ES-I3 (cell line): ENCODE results near the gene CD48.

Experiments
- H3K36me3 ChIP-seq: 2 replicates; pipeline ENCODE4 v1.6.1; 2013; ENCODE audit warnings: mild to moderate bottlenecking, low read length, control low read depth, moderate library complexity; ENCODE audit not compliant: insufficient read depth
- H3K4me1 ChIP-seq: 2 replicates; pipeline ENCODE4 v1.6.1; 2013; ENCODE audit warnings: mild to moderate bottlenecking, control low read depth, low read length; ENCODE audit not compliant: insufficient read depth
- H3K9ac ChIP-seq: 2 replicates; pipeline ENCODE4 v1.6.1; 2013; ENCODE audit warnings: low read depth, mild to moderate bottlenecking, low read length, moderate library complexity
- H3K9me3 ChIP-seq: 2 replicates; pipeline ENCODE4 v1.6.1; 2013; ENCODE audit warnings: mild to moderate bottlenecking, low read length, moderate library complexity; ENCODE audit not compliant: control insufficient read depth, insufficient read depth

CD48 gene

DNA sequence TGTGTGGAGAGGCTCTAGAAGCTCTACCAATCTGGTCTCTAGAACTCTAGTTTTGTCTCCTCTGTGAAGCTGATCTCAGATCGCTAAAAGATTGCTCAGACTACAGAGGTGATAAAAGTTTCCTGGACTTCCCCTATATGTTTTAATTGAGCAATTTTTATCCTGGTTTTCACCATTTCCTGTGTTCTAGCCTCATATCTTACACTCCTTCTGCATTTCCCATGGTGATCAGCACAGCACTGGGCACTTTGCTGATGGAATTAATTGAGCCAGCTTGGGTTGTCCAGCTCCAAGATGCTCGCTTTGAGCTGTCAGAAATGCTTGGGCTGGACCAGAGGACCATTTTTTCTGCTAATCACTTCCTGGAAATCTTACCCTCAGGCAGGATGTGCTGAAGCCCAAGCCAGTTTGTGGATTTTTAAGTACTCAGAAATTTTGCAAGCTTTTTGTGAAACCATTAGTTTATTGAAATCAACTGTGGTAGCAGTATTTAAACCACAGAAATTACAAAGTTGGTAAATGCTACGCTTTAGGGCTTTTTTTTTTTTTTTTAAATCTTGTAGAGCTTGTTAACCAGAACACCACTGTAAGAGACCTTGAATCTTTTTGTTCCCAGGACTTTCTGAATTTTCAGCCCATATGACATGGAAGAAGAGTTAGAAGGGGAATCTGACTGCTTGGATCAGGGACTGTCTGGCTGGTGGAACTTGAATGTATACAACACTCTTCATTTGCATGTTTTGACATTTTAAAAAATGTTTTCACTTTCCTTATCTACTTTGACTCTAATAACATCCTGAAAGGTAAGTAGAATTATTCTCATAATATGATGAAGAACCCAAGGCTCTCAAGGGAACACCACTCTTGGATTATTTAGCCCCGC lies 28.4 kb downstream of the CD48 start:
- no peaks in the 10 kb centered on the region for H3K4me1 ChIP-seq
- H3K9me3 ChIP-seq = peaks cover 10% of the 10 kb centered on the region
- no peak overlapping the region for H3K9ac ChIP-seq
- no peaks in the 10 kb centered on the region for H3K36me3 ChIP-seq

DNA sequence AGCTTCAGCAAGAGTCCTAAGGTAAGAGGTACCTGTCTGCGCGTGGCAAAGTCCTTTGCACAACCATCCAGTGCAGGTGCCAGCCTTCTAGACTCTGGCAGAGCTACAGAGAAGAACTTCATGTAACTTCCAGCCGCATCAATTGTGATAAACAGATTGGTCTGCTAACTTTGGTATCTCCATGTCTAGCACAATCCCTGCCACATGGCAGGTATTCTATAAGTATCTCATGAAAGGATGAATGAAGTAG lies 29.8 kb downstream of the CD48 start:
- H3K4me1 ChIP-seq = no peaks in the 10 kb centered on the region
- H3K36me3 ChIP-seq = no peaks in the 10 kb centered on the region
- no peak overlapping the region for H3K9ac ChIP-seq
- peaks cover 8% of the 10 kb centered on the region for H3K9me3 ChIP-seq

DNA sequence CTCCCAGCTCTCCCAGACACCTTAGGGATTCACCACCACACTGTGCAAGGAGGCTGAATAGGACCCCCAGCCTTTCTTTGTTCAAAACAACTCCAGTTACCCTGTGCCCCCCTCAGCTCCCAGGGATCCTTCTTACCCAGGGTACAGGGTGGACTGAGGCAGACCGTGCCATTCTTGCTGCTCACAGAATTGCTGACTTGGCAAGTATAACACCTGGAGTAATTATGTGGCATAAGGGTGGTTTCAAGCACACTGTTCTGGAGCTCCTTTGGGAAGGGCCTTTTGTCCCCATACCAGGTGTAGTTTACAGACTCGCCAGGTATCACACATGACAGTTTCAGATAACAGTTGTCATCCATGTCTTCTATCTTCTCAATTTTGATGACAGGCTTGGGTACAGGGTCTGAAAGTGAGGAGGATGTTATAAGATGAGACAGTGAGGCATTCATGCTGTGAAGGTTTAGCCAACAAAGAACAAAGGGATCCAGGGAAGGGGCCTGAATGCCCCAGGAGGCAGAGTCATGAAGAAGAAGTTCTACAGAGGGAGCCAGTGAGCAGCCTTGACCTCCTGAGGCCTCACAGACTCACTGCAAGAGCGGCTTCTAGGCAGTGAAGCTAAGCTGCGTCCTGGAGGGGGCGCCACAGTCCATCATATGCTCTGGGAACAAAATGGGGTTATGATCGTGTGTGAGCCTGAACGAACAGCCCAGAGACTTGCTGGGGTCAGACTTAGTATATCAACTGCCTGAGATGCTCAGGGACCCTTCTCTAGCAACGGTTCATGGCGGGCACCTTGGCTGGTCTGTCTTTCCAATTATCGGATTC lies 30.3 kb downstream of the CD48 start:
- Histone ChIP-seq H3K4me1 (no peaks in the 10 kb centered on the region), H3K9ac (no peak overlapping the region), H3K9me3 (peaks cover 4% of the 10 kb centered on the region), H3K36me3 (no peaks in the 10 kb centered on the region)

DNA sequence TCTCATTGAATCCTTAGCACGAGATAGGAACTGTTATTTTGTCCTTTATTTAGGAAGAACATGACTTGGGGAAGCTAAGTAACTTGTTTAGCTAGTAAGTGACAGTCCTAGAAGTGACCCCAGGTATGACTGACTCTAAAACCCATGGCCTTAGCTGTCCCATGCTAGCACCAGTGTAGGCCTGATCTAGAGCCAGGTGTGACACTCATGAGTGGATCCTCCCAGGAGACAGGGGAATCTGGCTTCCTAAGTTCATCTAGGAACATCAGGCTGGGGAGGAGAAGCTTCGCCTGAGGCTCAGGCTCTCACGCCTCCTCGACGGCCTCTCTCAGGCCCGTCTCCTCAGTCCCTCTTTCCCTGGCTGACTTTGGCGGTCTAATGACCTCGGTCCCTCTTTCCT lies 31.2 kb downstream of the CD48 start:
- H3K9ac ChIP-seq = no peak overlapping the region
- H3K36me3 ChIP-seq = no peaks in the 10 kb centered on the region
- no peaks in the 10 kb centered on the region for H3K9me3 ChIP-seq
- peaks cover under 1% of the 10 kb centered on the region; the same call in 1 of the 2 replicates for H3K4me1 ChIP-seq

DNA sequence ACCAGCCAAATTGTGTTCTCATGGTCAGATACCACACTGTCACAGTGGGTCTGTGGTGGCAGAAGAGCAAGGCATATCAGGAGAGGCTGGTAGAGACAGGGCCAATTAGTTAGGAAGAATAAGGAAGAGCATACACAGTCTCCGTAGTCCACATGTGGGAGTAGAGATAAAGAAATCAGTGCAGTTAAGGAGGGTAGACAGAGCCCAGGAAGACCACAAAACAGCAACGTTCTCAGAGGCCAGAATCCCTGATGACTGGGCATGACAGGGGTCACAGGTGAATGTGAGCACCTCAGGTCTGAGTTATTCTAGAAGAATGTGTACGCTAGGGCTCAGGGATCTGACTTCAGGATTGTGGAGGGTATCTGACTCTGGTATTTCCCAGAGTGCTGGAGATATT lies 31.7 kb downstream of the CD48 start:
- no peaks in the 10 kb centered on the region for H3K36me3 ChIP-seq
- no peak overlapping the region for H3K9ac ChIP-seq
- H3K4me1 ChIP-seq = peaks cover 3% of the 10 kb centered on the region; the same call in 1 of the 2 replicates
- H3K9me3 ChIP-seq = no peaks in the 10 kb centered on the region

DNA sequence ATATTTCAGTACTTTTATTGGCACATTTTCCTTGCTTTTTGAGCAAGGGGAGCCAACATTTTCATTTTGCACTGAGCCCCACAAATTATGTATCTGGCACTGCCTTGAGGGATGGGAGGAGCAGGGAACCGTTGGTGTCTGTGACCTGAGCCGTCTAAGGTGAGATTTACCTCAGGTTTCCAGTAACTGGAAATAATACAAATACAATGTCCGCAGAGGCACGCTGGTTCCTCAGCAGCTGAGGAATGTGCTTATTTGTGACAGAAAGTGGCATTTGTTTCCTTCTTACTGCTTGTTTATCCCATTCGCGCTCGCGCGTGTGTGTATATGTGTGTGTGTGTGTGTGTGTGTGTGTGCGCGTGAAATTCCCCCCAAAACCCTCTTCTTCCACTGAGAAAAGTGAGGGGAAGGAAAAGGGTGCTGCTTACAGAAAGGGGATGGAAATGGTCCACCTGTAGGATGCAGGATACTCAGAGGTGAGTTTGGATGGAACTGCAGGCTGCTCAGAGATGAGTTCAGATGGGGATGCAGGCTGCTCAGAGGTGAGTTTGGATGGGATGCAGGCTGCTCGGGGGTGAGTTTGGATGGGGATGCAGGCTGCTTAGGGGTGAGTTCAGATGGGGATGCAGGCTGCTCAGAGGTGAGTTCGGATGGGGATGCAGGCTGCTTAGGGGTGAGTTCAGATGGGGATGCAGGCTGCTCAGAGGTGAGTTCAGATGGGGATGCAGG lies 34.6 kb downstream of the CD48 start:
- Histone ChIP-seq H3K4me1 (peaks cover 21% of the 10 kb centered on the region), H3K36me3 (no peaks in the 10 kb centered on the region), H3K9me3 (no peaks in the 10 kb centered on the region), H3K9ac (no peak overlapping the region)

DNA sequence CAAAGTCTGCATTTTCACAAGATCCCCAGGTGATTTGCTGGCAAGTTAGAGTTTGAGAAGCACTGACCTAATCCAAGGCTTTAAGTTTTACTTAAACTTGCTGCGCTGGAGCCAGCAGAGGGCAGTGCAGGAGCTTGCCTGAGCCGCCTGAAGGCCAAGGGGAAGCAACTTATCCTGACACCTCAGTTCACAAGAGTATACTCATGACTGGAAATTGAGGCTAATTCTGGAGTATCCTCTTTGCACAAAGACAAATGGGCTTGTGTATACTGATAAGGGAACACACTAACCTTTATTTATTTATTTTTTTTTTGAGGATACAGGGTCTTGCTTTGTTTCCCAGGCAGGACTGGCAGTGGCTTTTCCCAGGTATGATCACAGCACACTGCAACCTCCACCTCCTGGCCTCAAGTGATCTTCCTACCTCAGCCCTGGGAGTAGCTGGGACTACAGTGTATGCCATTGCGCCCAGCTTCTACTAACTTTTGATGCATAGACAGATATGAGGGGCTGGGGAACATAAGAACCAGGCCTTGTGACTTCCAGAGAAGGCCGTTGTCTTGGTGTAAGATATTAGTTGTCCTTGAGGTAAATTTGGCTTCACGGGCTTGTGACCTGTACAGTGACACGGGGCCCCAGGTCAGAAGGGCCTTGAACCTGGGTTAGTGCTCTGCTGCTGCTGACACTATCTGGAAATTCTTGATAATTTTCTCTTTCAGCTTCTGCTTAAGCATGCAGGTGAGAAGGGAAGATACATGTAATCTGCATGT lies 35.8 kb downstream of the CD48 start:
- no peaks in the 10 kb centered on the region for H3K9me3 ChIP-seq
- no peaks in the 10 kb centered on the region for H3K36me3 ChIP-seq
- no peak overlapping the region for H3K9ac ChIP-seq
- H3K4me1 ChIP-seq = peaks cover 26% of the 10 kb centered on the region

DNA sequence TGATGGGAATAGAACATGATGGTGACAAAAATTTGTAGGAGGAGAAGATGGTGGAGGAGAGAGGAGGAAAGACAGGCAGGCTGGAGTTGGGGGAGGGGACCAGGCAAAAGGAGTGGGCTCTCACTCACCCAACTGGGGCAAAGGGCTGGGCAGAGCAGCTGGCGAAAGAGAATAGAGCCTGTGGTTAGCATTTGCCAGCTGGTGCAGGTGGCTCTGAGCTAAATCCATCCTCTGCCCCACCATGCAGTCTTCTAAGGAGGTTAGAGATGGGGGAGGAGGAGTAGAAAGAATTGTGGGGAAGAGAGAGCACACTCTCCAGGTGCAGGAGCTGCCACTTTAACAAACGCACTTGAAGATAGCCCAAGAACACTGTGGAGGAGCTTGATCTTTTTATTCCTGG lies 37.2 kb downstream of the CD48 start:
- Histone ChIP-seq H3K4me1 (peaks cover 26% of the 10 kb centered on the region), H3K36me3 (no peaks in the 10 kb centered on the region), H3K9me3 (no peaks in the 10 kb centered on the region), H3K9ac (no peak overlapping the region)

DNA sequence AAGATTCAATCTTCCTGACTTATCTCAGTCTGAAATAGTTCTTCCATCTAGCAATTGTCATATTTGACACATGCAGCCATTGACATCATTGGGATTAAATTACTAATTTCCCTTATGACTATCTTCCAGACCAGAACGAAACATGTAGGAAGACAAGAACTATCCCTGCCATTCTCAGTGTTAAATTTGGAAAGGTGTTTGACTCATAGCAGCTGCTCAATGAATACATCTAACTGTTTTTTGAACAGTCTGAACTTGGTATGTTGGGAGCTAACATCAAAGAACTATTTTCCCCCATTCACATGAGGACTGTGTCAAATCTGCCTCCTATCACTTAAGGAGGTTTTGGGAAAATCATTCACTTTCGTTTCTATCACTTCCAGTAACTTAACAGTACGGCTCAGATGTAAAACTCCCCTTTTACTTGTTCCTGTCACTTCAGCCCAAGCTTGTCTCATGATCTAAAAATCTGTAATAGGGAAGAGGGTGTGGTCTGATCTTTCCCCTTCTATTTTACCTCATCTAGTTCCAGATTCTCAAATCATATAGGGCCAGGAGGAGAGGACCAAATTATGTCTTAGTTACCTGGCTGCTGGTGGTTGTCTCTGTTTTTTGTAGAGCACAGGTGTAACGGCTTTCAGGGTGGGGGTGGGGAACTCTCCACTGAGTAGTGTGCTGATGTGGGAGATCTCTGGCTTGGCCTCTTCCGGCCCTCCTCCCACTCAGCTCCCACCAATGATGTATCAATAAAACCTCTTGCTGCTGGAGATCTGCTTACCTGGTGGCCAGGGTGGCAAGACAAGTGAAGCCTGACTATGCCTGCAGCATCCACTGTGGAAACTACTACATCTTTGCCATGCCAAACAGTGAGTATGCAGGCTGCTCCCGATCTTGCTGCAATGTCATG lies 38.6 kb downstream of the CD48 start:
- peaks cover 26% of the 10 kb centered on the region for H3K4me1 ChIP-seq
- H3K9ac ChIP-seq = no peak overlapping the region
- H3K9me3 ChIP-seq = no peaks in the 10 kb centered on the region; the same call in 1 of the 2 replicates
- no peaks in the 10 kb centered on the region for H3K36me3 ChIP-seq

DNA sequence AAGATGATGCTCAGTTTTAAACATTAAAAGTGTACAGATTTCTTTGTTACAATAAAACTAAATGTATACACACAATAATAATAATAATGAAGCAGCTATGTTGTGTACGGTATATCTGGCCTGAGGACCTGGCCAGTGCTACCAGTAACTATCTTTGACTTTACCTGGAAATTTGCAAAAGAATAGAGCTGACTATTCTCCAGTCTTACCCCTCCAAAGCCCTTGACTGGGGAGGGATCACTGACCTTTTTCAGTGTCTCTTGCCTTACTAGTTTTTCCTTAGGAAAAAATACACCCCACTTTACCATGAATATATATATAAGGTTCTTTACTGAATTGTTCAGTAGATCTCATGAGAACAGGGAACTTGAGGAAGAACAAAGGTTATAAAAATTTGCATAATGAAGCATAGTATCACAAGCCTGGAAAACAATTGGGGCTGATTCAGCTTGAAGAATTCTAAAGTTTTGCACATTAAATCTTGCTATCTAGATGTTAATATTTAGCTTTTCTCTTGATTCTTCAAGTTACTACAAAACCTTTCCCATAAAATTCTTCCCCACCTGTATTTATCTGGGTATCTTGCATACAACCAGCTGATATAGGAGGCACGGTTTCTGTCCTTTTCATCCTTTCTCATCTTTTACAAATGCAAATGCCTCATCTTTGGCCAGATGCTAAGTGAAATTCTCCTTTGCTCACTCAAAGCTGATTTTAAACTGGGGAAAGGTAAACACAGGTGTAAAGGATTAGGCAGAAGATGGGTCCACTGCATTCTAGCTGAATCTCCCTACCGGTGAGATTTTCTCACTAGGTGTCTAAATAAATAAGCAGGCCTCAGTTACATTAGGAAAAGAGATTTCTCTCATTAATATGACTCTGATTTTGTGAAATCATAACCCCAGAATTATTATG lies 39.8 kb downstream of the CD48 start:
- Histone ChIP-seq H3K36me3 (no peaks in the 10 kb centered on the region), H3K4me1 (peaks cover 26% of the 10 kb centered on the region), H3K9ac (no peak overlapping the region)

DNA sequence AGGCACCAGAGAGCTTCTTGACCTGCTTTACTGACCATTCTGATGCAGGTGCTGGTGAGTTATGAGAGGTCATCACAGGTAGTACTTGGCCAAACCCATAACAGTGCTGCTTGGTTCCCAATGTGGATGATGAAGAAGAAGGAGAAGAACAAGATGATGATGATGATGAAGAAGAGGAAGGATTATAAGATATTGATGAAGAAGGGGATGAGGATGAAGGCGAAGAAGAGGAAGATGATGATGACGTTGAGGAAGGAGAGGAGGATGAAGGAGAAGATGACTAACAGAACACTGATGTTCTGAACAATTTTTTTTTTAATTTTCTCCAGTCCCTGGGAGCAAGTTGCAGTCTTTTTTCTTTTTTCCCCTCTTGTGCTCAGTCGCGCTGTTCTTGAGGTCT lies 40.9 kb downstream of the CD48 start:
- Histone ChIP-seq H3K4me1 (peaks cover 28% of the 10 kb centered on the region), H3K9ac (no peak overlapping the region), H3K36me3 (no peaks in the 10 kb centered on the region), H3K9me3 (no peaks in the 10 kb centered on the region; the same call in 1 of the 2 replicates)

More for the DNA sequence above, 39.8 kb downstream of the CD48 start:
- no peaks in the 10 kb centered on the region; the same call in 1 of the 2 replicates for H3K9me3 ChIP-seq

DNA sequence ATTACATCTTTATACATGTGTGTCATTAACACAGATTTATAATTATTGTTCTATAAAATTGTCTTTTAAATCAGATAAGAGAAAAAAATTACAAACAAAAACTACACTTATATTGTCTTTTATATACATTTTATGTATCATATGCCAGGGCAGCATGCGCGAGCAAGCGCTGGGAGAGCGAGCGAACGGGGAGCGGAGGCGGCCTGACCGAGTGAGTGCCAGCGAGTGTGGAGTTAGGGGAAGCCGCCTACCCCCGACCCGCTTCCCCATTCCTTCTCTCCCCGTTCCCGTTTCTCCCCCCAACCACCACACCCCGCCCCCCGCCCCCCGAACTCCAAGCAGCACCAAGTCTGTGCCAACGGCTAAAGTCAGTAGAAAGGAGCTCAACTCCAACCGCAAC lies 41.8 kb downstream of the CD48 start:
- H3K4me1 ChIP-seq = peaks cover 27% of the 10 kb centered on the region
- H3K36me3 ChIP-seq = no peaks in the 10 kb centered on the region
- H3K9ac ChIP-seq = no peak overlapping the region
- H3K9me3 ChIP-seq = no peaks in the 10 kb centered on the region; the same call in 1 of the 2 replicates
